Fibroblast of pulmonary artery (primary cell): ENCODE data around the gene TMBIM1.

Experiments used
- DNase-seq: peaks from one replicate; pipeline ENCODE4 v3.0.0-alpha.2; 2010; ENCODE audit warnings: low read depth
- H3K4me3 ChIP-seq: replicated peaks from 2 replicates; pipeline ENCODE4 v1.5.1; 2011; ENCODE audit warnings: low read depth, mild to moderate bottlenecking, control low read depth, low read length, moderate library complexity
- TF ChIP-seq, protein P1 (sequence below): IDR thresholded peaks from 2 replicates; pipeline ENCODE4 v1.5.1; 2011; ENCODE audit warnings: mild to moderate bottlenecking, control low read depth, low read length, inconsistent platforms; ENCODE audit errors: missing control alignments

The TMBIM1 gene

DNA sequence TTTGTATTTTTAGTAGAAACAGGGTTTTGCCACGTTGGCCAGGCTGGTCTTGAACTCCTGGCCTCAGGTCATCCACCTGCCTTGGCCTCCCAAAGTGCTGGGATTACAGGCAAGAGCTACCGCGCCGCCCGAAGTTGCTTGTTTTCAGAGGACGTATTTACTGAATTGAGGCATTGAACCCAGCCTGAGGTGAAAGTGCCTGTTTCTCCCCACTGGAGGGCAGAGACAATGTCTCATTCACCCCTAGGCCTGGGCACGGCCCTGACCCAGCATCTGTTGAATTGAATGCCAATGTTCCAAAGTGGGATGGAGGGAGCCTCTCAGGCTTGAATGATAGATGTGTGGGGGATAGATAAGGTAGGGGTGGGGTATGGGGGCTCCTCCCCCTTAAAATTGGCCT is 4.5 kb upstream of the TMBIM1 start:
- H3K4me3 ChIP-seq: no peak overlapping the region
- DNase-seq: no peak
- TF ChIP-seq, protein P1, sequence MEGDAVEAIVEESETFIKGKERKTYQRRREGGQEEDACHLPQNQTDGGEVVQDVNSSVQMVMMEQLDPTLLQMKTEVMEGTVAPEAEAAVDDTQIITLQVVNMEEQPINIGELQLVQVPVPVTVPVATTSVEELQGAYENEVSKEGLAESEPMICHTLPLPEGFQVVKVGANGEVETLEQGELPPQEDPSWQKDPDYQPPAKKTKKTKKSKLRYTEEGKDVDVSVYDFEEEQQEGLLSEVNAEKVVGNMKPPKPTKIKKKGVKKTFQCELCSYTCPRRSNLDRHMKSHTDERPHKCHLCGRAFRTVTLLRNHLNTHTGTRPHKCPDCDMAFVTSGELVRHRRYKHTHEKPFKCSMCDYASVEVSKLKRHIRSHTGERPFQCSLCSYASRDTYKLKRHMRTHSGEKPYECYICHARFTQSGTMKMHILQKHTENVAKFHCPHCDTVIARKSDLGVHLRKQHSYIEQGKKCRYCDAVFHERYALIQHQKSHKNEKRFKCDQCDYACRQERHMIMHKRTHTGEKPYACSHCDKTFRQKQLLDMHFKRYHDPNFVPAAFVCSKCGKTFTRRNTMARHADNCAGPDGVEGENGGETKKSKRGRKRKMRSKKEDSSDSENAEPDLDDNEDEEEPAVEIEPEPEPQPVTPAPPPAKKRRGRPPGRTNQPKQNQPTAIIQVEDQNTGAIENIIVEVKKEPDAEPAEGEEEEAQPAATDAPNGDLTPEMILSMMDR: no peak

DNA sequence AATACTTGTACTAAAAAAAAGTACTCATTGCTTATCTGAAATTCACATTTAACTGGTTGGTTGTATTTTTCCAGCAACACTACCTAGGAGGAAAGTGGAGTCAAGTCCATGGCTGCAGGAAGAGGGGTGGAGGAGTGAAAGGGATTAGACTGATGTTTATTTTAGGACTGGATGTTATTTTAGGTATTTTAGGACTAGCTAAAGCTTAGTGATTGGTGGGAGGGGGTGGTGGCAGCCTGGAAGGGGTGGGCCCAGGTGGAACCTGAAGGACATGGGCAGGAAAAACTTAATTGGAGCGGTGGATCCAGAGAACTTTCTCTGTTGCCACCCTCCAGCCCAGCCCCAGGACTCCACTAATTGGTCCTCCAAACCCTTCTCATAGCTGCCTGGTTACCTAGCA is 3.9 kb upstream of the TMBIM1 start:
- no peak overlapping the region for H3K4me3 ChIP-seq
- TF ChIP-seq, protein P1: no peak
- no peak for DNase-seq

DNA sequence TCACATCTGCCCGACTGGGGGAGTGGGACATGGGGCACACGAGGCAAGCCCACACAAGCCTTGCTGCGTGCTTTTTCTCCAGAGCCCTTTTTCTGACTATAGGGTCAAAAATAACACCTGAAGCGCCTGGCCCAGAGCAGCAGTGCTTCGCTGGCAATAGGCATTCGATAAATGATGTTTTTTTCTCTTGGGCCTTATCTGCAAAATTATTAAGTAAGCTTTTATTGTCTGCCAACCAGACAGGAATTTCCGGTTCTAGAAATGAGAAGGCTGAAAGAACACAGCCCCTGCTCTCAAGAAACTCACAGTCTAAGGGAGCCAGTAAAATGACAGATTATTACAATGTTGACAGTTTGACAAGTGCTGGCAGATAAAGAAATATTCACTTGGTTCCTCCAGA is 2.7 kb upstream of the TMBIM1 start:
- no peak overlapping the region for H3K4me3 ChIP-seq
- TF ChIP-seq, protein P1: no peak
- DNase-seq: peak; percentile 72

DNA sequence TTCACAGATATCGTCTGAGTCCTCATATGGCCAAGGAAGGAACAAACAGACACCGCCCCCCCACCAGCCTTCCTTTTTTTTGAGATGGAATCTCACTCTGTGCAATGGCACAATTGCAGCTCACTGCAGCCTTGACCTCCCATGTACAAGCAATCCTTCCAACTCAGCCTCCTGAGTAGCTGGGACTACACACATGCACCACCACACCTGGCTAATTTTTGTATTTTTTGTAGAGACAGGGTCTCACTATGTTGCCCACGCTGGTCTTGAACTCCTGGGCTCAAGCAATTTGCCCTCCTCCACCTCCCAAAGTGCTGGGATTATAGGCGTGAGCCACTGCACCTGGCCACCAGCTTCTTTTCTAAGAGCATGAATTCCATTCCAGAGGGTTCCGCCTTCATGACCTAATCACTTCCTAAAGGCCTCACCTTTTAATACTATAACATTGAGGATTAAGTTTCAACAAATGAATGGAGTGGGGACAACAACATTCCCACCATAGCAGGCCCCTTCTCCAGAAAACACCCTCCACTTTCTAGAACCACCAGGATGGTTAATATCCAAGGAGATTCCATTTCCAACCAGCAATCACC is 2.2 kb upstream of the TMBIM1 start:
- no peak overlapping the region for H3K4me3 ChIP-seq

DNA sequence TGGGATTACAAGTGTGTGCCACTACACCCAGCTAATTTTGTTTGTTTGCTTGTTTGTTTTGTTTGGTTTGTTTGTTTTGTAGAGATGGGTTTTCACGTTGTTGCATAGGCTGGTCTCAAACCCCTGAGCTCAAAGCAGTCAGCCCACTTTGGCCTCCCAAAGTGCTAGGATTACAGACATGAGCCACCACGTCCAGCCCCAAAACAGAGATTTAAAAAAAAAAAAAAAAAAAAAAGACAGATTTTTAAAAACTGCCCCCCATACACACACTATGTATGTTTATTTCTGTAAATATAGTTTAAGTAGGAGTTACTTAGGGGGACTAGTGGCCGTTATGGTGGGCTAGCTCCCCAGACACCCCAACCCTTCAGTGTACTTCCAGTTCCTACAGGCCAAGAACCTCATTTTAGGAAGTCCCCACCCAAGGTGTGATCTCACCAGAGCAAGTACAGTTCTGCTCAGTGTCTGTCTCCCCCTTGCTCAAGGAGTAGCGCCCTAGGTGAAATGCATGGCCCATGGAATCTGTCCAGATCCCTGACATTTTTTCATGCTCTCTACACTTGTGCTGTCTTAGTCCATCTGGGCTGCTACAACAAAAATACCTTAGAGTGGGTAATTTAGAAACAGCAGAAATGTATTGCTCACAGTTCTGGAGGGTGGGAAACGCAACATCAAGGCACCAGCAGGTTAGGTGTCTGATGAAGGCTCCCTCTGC is 1.6 kb upstream of the TMBIM1 start:
- TF ChIP-seq, protein P1: no peak
- H3K4me3 ChIP-seq: no peak overlapping the region
- no peak for DNase-seq

More for the DNA sequence above, 2.2 kb upstream of the TMBIM1 start:
- DNase-seq: no peak
- TF ChIP-seq, protein P1: no peak

DNA sequence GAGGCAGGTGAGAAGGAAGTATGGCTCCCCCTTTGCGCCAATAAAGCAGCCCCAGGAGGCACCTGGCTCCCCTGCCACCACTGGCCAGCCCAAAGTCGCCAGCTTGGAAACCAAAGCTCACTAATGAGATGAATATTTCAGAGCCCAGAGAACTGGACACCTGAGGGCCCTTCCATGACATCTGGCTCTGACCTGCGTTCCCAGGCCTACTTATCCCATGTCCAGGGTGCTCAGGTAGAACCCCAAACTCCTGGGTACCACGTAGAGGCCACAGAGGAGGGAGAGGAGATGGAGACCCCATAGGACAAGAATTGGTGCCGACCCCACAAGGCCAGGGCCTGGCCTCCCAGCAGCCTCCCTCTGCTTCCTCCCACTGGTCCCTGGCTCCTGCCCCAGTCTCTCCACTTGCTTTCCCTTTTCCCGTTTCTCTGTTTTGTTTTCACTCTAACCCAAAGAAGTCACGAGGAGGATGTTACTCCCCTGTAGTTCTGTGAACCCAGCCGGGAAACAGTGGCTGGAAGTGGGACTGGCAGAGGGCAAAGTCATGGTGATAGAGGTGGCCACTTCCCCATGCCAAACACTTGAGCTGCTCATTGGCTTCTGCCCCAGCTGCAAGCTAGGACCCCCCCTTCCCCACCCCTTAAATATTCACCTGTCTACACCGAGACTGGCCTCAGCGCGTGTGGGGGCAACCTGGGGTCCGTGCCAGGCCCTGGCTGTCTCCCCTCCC is 820 bp downstream of the TMBIM1 start:
- DNase-seq: peak; percentile 36
- TF ChIP-seq, protein P1: no peak
- H3K4me3 ChIP-seq: peak overlapping the region; percentile 89
